ENCODE results near the gene ECE2. TPM values are rescaled to one million over a fixed set of nuclear protein-coding genes. Genes with fewer than 3 reads are reported as not detected.

The ECE2 gene
- polyA plus RNA-seq, 5 donors: 0.13 TPM; not detected in 4

DNA sequence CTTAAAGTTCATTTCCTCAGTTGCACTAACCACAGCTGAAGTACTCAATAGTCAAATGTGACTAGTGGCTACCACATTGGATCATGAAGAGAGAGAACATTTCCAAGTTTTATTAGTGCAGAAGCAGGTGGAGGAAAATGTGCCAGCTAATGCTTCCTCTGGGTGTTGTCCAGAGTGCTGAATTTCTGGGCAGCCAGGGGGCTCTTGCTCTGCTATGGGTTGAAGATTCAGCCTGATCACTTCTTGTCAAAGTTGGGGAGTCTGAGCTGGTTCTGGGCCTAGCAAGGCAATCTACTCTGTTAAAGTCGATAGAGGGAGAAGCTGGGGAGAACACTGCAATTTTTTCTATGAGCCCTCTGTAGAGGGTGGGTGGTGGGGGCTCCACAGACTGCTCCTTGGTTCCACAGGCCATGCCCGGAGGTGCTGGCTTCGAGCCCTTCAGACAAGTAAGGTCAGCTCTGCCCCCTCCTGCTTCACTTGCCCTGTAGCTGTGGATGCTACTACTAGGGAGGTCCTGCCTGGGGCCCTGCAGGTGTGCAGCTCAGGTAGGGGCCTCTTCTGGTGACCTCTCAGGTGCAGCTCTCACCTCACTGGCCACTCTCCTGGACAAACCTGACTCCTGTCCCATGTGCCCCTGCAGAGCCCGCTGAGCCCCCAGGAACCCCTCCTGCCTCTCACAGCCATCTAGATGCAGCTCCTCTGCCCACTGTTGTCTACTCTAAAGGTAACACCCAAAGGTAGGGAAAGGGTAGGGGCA, 35.3 kb upstream of the ECE2 start:
- DNase-seq: no peak

DNA sequence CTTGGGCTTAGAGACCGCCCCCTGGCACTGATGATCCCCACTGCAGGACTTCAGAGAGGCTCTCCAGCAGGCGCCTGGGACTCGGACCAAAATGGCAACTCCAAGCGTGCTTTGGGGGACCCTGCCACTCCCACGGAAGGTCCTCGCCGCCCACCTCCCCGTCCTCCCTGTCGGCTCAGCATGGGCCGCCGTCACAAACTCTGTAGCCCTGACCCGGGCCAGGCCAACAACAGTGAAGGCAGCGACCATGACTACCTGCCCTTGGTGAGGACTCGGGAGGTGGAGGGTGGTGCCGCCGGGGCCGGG, 34.7 kb upstream of the ECE2 start:
- no peak for DNase-seq

GRCh38 chr3:184241447-184242296, 34.1 kb upstream of the ECE2 start:
- DNase-seq: no peak

- no peak for DNase-seq
These were observed 33.5 kb upstream of the ECE2 start for GRCh38 chr3:184242297-184242685.

DNA sequence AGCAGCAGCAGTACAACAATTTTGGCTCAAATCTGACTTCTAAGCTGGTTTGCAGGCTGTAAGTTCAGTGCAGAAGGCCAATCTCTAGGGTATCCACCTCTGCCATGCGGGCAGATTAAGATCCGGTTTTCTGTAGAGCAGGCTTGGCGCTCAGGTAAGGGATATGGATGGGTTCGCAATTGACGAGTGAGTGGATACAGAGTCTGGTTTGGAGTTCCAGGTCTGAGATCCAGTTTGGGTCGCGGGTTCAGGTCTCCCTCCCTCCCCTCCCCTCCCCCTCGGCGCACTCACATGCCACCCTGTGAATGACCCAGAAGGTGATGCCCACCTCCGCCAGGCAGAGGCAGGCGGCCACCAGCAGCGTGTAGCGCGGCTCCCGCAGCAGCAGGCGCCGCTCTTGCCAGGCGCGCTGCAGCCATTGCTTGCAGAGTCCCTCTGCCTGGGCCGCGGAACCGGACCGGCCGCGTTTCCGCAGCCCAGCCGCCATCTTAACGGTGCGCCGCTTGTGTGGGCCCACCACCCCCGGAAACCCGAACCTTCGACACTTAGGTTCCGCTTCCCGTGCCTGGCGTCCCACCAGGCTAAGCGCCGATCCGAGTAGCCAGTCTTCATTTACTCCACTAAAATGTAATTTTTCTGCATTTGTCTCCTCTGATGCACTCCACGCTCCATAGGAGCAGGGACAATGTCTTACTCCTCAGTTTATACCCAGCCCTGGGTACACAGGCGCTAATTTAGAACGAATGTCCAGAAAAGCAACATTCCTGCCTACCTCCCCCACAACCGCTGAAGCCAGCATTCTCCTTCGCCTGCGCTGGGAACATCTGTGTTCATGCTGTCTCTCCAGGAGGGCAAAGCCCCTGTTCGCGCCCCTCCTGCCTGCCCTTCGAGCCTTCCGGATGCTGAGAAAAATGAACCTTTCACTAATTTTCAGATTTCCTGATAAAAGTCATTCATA, 27.1 kb upstream of the ECE2 start, which contains the start of gene ALG3:
Gene ALG3 (minus strand): TSS at position 509 of the 958 bp plus-strand sequence. CDS start 22 bp downstream, at position 487.
- DNase-seq: peak; percentile 83 to 85

- peak; percentile 93 for DNase-seq
These were observed 26.2 kb upstream of the ECE2 start, which contains the start of gene EEF1AKMT4 for GRCh38 chr3:184249412-184250166. TSS of gene EEF1AKMT4 (plus strand) at chr3:184249672. CDS start at chr3:184249695, 23 bp downstream.

- peak; percentile 52 to 63 for DNase-seq
These were observed 25.5 kb upstream of the ECE2 start for GRCh38 chr3:184250167-184250828.

DNA sequence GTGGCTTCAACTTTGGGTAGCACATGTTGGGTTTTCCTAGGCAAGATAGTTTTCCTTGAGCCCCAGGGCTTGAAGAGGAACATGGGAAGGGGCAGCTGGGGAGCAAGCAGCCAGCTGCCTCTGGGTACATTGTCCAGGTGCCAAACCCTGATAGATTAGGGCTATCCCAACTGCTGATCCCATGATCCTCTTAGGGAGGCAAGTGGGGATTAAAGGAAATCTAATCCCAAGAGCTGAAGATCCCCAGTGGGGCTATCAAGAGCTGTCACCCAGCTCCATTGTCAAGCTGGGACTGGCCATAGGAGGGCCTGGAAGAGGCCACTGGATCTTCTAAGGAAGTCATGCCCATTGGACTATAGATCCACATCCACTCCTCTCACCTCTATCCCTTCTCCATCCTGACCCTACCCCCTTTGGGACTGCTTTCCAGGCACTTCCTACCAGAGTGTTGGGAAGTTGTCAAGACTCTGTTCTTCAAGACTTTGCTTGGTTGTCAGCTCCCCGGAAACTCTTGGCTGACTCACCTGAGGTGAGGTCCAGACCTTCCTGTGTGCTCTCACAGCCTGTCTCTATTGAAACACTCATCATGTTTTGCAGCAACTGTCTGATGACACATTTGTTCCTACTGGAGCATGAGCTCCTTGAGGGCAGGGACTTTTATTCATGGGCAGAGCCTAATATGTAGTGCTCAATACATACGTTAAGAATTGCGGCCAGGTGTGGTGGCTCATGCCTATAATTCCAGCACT, 20.4 kb upstream of the ECE2 start:
- DNase-seq: no peak

GRCh38 chr3:184257083-184257915, 18.5 kb upstream of the ECE2 start:
- DNase-seq: no peak

DNA sequence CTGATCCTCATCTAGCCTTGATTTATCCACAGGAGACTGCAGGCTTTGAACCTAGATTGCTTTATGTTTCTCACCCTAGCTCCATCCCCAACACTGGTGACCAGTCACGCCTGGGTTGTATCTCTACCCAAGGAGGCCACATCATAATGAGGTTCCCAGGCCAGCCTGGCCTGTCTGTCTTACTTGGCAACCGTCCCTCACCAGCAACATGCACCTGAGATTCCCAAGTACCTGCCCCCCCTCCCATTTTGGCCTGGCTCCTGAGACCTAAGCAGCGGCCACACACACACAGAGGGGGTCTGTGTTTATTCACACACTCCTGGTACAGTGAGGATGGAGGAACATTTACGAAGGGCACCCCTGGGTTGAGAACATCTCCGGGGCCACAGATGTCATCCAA, 16.9 kb upstream of the ECE2 start:
- no peak for DNase-seq

GRCh38 chr3:184259396-184259877, 16.4 kb upstream of the ECE2 start:
- no peak for DNase-seq

GRCh38 chr3:184259878-184260723, 15.7 kb upstream of the ECE2 start:
- DNase-seq: no peak

DNA sequence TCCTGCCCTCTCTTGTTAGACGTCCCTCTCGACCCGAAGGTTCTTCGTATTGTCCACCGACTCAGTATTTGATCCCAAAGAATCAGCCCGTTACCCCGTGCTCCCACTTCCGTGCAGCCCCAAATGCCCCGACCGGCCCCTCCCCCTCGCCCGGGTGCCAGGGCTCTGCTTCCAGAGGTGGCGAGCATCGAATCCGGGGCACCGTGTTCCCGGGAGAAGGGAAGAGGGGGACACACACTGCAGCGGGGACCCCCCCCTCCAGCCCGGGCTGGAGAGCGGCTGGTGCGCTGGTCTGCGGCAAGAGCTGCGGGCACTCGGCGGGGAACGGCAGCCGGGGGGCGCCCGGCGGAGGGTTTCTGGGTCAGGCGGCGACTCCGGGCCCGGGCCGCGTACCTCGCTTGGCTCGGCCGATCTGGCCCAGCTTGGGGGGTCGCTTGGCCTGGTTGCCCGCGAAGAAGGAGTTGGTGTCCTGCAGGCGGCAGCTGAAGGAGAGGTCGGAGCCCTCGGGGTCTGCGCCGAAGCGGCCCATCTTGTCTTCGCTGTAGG, 15.0 kb upstream of the ECE2 start:
- no peak for DNase-seq

- DNase-seq: no peak
These were observed 14.5 kb upstream of the ECE2 start, which contains the start of gene CAMK2N2 for GRCh38 chr3:184261270-184261853. TSS of gene CAMK2N2 (minus strand) at chr3:184261553. CDS start at chr3:184261285, 268 bp downstream.

GRCh38 chr3:184261854-184262763, 13.7 kb upstream of the ECE2 start:
- no peak for DNase-seq

DNA sequence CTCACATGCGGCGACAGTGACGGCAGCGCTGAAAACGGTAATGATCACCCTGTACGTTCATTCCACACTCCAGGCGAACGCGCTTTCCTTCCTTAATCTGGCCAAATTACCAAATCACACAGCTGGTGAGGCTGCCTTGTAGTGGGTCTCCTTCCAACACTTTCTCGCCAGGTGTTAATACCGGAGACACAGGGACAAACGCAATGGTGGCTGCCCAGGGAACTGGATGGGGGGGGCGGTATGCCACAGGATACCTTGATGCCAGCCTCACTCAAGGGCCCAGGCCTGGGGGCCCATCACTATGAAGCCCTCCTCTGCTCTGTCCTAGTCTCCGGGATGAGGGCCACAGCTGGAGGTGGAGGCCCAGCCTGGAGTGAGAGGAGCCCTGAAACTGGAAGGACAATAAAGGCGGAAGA, 13.1 kb upstream of the ECE2 start:
- no peak for DNase-seq

Measured in right lung (tissue), 5 donors.